GM19025 (cell line): ENCODE results near the gene NUP88.

Experiments used
- ATAC-seq: cut with Tn5 transposase; IDR thresholded peaks from one replicate; pipeline ENCODE4 v1.9.1; 2021; ENCODE audit warnings: mild to moderate bottlenecking, low read depth, moderate library complexity; ENCODE audit not compliant: unreplicated experiment

NUP88 gene

DNA sequence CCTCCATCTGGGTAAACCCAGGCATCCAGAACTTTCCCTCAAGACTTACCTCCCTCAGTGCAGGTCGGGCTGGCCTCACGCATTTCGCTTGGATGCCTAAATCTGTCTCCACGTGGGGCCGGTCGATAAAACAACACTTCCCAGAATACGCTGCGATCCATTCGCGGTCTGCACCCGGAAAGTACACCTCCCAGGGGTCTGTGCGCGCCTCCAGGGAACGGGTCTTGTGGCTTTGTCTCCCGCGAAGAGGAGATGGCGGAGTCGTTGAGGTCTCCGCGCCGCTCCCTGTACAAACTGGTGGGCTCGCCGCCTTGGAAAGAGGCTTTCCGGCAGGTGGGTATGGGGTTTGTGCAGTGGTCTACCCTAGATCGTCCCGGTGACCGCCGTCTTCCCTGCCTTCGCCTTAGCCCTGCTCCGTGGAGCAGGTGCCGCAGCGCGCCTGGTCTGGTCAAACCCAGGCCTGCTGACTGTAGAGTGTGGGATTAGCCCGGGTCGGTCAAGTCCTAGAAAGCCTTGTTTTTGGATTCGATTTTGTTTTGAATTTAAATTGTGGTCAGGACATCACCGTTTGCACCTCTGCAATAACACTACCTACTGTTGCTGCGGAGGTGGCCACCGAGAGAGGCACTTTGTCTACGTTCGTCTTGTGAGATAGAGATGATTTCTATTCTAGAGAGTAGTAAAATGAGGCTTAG lies 644 bp upstream of the NUP88 start, which contains the start of gene RPAIN:
Gene RPAIN, plus strand, starts transcription at position 224 of the 695 bp plus-strand sequence. Its CDS starts 29 bp downstream, at position 253.
- ATAC-seq = peak; percentile 46

GRCh38 chr17:5418858-5419355 lies 555 bp downstream of the NUP88 start:
- ATAC-seq = peak; percentile 31

- ATAC-seq = no peak
Measured at GRCh38 chr17:5416901-5417300, 2.6 kb downstream of the NUP88 start.

GRCh38 chr17:5413682-5414081 lies 5.8 kb downstream of the NUP88 start:
- ATAC-seq = no peak

GRCh38 chr17:5410594-5411272 lies 8.7 kb downstream of the NUP88 start:
- no peak for ATAC-seq

DNA sequence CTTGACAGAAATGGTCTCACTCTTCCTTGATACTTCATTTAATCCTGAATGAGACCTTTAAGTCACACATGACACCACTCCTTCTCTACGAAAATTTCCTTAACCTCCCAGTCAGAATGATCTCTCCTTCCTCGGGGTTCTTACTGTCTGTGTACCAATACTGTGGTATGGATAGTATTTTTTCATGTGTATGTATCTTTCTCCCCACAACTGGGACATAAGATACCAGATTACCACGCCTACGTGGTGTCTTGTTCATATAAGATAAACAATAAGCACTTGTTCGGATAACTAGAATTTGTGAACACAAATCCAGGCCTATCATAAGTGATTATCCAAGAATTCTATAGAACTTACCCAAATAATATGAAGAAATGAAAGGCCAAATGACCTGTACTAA lies 11.3 kb downstream of the NUP88 start:
- ATAC-seq = no peak

DNA sequence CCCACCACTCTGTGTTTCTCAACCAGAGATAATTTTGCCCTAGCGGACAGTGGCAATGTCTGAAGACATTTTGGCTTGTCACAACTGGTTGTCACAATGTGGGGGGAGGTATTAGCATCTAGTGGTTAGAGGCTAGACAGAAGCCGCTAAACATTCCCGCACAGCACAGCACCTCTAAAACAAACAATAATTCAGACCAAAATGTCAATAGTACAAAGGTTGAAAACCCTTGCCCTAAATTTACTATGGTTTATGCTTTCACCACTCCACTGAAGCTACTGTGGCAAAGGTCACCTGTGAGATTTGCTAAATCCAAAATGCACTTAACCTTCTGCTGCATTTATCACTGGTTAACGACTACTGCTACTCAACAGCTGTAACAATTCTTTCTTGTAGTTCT lies 14.1 kb downstream of the NUP88 start:
- ATAC-seq = no peak

DNA sequence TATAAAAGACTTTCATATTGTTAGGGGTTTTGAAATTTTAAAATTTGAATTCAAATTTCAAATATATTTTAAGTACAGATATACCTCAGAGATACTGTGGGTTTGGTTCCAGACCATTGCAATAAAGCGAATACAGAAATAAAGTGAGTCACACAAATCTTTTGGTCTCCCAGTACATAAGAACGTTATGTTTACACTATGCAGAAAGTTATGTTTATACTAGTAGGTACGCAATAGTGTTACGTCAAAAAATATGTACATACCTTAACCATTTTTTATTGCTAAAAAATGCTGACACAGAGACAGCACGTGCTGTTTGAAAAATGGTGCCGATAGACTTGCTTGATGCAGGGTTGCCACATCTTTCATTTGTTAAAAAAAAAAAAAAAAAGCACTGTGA lies 19.7 kb downstream of the NUP88 start:
- ATAC-seq = no peak

GRCh38 chr17:5396612-5397011 lies 22.9 kb downstream of the NUP88 start:
- ATAC-seq = no peak

DNA sequence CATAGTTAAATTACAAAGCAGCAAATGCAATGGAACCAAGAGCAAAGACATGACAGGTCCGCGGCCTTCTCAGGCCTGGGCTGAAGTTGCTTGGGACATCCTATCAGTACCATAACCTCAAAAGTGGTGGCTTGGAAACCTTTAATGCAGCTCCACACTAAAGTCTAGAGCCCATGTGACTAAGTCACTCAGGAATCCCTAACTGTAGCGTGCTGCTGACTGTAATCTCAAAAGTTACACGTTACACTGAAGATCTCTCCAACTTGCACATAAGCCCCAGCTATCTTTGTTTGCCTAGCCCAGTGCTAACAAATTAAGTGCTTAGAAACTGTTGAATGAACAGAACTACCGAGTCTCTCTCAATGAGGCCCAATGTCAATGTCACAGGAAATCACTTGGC lies 27.8 kb downstream of the NUP88 start:
- ATAC-seq = no peak

GRCh38 chr17:5381542-5381941 lies 37.9 kb downstream of the NUP88 start:
- ATAC-seq = no peak

DNA sequence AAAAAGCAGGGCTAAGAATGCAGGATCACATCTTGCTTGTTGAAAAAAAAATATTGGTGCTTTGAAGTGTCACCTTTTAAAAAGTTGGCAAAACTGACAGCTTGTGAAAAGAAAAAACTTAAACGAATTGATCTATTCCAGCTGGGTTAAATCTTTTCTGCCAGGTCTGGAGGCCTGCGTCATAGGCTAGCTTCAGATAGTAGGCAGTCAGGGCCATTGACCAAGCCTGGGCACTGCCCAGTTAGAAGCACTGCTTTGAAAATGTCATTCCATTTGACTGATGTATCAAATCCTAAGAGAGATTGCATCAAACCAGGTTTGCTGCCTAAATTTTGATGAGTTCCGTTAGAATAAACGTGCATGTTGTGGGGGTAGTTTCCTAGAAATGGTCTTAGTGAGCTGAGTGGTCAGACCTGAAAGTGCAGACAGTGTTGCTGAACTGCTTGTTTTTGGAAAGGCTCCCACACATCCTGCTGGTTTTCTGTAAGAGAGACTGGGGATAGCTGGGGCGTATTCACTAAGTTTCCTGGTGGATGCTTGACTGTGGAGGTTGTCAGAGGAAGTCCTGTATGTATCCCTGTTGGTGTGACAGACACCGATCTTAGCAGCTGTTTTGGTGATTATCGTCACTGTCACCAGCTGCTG lies 38.8 kb downstream of the NUP88 start:
- ATAC-seq = no peak

DNA sequence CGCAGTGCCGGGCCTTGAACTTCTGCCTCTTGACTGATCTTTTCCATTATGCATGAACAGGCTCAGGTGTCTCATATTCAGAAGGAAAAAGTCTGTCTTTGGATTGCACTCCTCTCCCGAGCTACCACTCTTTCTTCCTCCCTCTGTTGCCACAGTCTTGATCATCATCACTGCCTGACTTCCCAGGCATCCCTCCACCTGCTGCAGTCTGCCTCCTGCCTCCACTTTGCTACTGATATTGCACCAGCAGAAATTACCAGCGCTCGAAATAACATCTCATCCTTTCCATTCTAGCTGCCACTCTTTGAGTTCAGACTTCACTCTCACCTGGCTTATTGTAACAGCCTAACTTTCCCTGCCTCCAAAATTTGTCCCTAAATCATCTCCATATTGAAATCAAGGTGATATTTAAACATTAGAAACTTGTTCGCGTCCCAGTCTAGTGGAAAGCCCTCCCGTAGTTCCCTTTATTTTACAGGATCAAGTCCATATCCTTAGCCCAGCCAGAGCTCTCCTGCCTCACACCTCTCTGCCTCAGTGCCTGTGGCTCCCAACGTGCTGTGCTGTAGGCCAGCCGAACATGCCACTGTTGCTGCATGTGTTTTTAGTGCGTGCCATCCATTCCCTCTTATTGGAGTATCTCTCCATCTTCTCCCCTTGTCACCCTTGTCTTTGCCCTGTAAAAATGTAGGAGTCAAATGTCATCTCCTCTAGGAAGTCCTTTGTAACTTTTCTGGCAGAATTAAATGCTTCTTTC lies 39.9 kb downstream of the NUP88 start:
- no peak for ATAC-seq

GRCh38 chr17:5378566-5379207 lies 40.8 kb downstream of the NUP88 start:
- no peak for ATAC-seq

GRCh38 chr17:5373112-5373511 lies 46.4 kb downstream of the NUP88 start:
- no peak for ATAC-seq

GRCh38 chr17:5370411-5370810 lies 49.1 kb downstream of the NUP88 start:
- ATAC-seq = no peak

DNA sequence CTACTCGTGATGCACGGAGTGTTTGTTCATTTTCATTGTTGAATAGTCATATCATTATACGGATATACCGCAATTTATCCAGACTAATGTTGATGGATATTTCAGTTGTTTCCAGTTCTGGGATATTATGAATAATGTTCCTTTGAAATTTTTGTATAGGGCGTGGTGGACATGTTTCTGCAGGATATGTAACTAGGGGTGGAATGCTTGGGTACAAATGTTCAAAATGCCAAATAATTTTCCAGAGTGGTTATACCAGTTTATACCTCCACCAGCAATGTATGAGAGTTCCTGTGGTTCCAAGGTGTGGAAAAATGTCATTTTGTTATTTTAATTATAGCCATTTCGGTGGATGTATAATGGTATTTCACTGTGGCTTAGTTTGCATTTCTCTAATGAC lies 53.6 kb downstream of the NUP88 start:
- no peak for ATAC-seq

- ATAC-seq = no peak
Measured at GRCh38 chr17:5364696-5365095, 54.8 kb downstream of the NUP88 start.

DNA sequence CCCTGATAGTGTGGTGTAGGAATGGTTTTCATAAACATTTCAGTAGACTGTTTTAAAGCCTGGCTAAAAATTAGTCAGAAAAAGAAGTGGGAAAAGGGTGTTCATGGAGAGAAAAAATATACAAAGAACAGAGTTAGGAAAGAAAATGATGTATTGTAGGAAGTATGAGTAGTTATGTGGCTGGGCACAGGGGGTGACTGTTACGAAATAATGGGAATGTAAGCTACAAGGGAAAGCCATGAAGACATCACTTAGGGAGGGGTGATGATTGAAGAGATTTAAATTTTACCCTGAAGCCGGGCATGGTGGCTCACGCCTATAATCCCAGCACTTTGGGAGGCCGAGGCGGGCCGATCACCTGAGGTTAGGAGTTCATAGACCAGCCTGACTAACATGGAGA lies 55.3 kb downstream of the NUP88 start:
- no peak for ATAC-seq

DNA sequence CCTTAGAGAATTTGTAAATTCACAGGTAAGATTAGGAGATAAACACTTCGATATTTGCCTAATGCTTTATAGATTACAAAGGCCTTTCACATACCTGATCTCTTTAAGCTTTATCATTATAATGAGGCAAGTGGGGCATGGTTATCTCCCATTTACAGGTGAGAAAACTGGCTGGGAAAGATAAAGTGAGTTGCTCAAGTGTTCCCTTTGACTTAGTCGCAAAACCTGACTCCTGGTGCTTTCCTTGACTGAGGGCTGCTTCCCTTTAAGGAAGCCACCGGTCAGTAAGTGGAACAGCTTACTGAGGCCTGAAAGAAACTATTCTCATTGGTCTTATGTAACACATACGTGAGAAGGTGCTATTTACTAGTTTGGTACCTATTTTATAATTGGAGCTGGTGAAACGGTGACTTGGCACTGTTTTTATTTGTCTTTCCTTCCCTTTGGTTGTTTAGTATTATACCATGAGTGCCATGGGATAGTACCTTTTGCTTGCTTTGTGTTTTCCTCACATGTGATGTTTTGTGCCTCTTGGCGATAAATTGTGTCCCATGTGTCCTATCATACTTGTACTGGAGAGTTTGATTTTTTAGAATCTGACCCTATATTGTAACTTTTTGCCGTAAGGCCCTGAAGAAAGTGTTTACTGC lies 57.2 kb downstream of the NUP88 start:
- no peak for ATAC-seq
